ACHN (cell line): ENCODE measurements around the gene BET1.

Source experiments
- DNase-seq: peaks from one replicate; pipeline ENCODE4 v3.0.0-alpha.2; 2015
- in situ Hi-C: cut with HindIII; loops from 2 replicates; pipeline ENCODE4 v1.10.0; 2017; ENCODE audit warnings: low sequenced_read_pairs, low pct_ligation_motif_present, low pct_unique_long_range_greater_than_20kb

The BET1 gene

GRCh38 chr7:94022550-94022949, 18.4 kb upstream of the BET1 start:
- peak; percentile 22 for DNase-seq
- in situ Hi-C loops, result no loop called here

- no peak for DNase-seq
- in situ Hi-C loops, result no loop called here
Observed at GRCh38 chr7:94016786-94017185, 12.6 kb upstream of the BET1 start.

GRCh38 chr7:94015538-94015937, 11.4 kb upstream of the BET1 start:
- in situ Hi-C loops, result no loop called here
- no peak for DNase-seq

- DNase-seq, result peak; percentile 18
- in situ Hi-C loops, result no loop called here
Observed at GRCh38 chr7:94012746-94013145, 8.6 kb upstream of the BET1 start.

- DNase-seq, result no peak
- in situ Hi-C loops, result no loop called here
Observed at GRCh38 chr7:94011714-94012353, 7.7 kb upstream of the BET1 start.

GRCh38 chr7:94008537-94008936, 4.4 kb upstream of the BET1 start:
- in situ Hi-C loops, result no loop called here
- DNase-seq, result peak; percentile 76

- in situ Hi-C loops, result no loop called here
- DNase-seq, result no peak
Observed at GRCh38 chr7:94005753-94006152, 1.6 kb upstream of the BET1 start.

- DNase-seq, result peak; percentile 48
- in situ Hi-C loops, result no loop called here
Observed at GRCh38 chr7:94003446-94004023, 620 bp downstream of the BET1 start.

- DNase-seq, result no peak
- in situ Hi-C loops, result no loop called here
Observed at GRCh38 chr7:94001396-94001795, 2.8 kb downstream of the BET1 start.

- in situ Hi-C loops, result no loop called here
- no peak for DNase-seq
Observed at GRCh38 chr7:93997868-93998267, 6.3 kb downstream of the BET1 start.

- no peak for DNase-seq
Observed at GRCh38 chr7:93992421-93993110, 11.6 kb downstream of the BET1 start.

GRCh38 chr7:93987297-93987696, 16.9 kb downstream of the BET1 start:
- in situ Hi-C loops, result no loop called here

More at GRCh38 chr7:93992421-93993110, 11.6 kb downstream of the BET1 start:
- in situ Hi-C loops, result no loop called here

GRCh38 chr7:93985101-93985500, 19.1 kb downstream of the BET1 start:
- in situ Hi-C loops, result no loop called here
- no peak for DNase-seq

More at GRCh38 chr7:93987297-93987696, 16.9 kb downstream of the BET1 start:
- DNase-seq, result no peak

- DNase-seq, result no peak
- in situ Hi-C loops, result no loop called here
Observed at GRCh38 chr7:93984024-93984423, 20.1 kb downstream of the BET1 start.

- in situ Hi-C loops, result no loop called here
- no peak for DNase-seq
Observed at GRCh38 chr7:93981480-93981874, 22.7 kb downstream of the BET1 start.

GRCh38 chr7:93980744-93981479, 23.2 kb downstream of the BET1 start:
- in situ Hi-C loops, result no loop called here
- no peak for DNase-seq

GRCh38 chr7:93977211-93977950, 26.8 kb downstream of the BET1 start:
- no peak for DNase-seq
- in situ Hi-C loops, result no loop called here

- in situ Hi-C loops, result no loop called here
- no peak for DNase-seq
Observed at GRCh38 chr7:93973134-93973533, 31.0 kb downstream of the BET1 start.
